HG02610 (cell line): ENCODE measurements around the gene MEIS2.

Experiments used
- ATAC-seq: cut with Tn5 transposase; IDR thresholded peaks from one replicate; pipeline ENCODE4 v1.9.1; 2021; ENCODE audit warnings: mild to moderate bottlenecking, moderate library complexity; ENCODE audit not compliant: unreplicated experiment

MEIS2 gene

GRCh38 chr15:36967929-36968328 is 132.4 kb downstream of the MEIS2 start:
- ATAC-seq: no peak

- ATAC-seq: no peak
Measured at GRCh38 chr15:36966708-36967107, 133.6 kb downstream of the MEIS2 start.

GRCh38 chr15:36965570-36966342 is 134.6 kb downstream of the MEIS2 start:
- no peak for ATAC-seq

DNA sequence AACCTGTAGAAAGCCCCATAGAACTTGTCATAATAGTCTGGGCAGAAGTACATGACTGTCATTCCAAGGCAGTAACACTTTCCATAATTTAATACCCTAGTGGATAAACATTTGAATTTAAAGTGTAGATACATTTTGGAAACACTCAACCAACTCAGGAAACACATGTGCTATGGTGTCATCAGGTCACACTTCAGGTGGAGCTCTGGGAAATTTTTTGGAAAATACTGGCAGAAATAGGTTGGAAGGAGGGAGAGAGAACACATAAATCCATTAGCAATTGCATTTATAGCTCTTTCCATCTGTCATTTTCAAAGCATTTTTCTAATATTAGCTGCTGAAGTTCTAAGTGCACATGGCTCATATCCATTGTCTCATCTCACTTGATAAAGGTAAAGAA is 135.7 kb downstream of the MEIS2 start:
- ATAC-seq: no peak

DNA sequence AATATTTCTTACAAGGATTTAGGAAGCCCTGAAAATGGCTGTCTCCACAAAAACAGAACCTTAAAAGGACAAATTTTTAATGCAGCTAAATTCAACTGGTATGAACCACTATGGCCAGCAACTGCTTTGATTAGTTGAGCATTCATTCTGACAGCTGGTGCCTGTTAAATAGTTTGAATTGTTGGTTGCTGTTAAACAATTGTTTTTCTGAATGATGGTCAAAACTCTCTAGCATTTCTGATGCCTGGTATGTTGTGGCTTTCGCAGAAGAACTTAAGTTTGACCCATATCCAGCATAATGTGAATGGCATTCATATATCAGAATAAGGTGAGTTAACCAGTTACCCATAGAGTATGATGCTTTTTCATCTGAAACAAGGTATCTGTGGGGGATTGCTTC is 138.4 kb downstream of the MEIS2 start:
- no peak for ATAC-seq

- ATAC-seq: no peak
Measured at GRCh38 chr15:36960947-36961227, 139.5 kb downstream of the MEIS2 start.

GRCh38 chr15:36960179-36960946 is 140.0 kb downstream of the MEIS2 start:
- ATAC-seq: no peak

DNA sequence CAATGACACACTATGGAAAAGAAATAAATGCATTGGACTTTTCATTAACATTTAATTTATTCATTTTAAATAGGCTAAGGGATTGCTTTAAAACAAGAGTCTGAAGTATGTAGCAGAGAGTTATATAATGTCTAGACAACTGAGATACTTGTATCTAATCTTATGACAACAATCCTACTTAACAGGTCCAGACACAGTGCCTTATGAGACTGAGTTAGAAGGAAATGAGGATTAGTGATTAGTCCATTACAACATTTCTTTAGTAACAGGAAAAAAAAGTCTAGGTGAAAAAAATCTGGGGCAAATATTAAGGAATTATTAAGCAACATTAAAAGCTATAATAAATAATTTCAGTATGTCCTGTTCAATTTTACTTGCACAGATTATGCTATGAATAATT is 140.6 kb downstream of the MEIS2 start:
- no peak for ATAC-seq

DNA sequence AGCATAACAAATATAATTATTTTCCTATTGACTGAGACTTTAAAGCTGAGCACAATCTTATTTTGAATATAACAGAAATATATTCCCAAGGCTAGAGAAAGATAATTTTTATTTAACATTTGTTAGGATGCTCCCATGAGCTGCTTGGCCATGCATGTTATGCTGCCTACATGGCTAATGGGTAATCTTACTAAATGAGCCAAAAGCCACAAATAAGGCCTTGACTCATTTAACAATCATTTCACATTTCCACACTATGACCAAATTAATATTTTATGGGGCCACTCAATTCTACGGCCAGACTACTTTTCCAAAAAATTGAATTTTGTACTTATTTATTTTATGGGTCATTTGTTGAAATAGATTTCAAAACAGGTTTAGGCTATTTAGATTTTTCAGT is 141.7 kb downstream of the MEIS2 start:
- ATAC-seq: no peak

DNA sequence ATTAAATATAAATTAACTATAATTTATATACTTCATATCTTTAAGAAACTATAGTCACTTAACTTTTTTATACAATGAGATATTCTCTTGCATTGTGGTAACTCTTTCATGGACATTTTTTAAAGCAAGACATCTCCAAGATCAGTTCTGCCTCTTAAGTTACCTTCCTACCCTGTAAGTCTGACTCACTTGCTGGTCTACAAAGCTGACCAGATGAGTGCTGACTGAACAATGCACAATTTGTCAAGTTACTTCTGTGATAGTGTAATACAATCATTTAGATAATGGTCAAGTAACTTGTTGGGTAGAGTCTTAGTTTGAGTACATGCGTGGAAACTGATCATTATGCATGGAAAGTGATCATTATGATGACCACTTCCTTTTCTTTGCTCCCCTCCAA is 145.9 kb downstream of the MEIS2 start:
- ATAC-seq: no peak

DNA sequence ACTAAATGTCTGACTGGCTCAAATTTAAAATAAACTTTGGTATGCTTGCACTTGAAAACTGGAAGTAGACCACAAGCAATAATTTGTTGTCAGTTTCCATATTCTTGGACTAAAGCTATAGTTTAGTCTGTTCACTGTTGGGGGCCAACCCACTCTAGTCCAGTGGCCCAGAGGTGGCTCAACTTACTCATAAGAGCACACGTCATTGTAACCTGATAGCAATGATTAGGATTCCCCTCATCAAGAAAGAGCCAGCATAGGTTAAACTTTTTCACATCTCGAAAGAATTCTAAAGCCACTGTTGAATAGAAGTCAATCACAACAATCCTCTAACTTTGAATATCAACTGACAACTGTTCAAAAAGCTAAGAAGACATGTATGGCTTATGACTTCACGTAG is 147.0 kb downstream of the MEIS2 start:
- ATAC-seq: no peak

DNA sequence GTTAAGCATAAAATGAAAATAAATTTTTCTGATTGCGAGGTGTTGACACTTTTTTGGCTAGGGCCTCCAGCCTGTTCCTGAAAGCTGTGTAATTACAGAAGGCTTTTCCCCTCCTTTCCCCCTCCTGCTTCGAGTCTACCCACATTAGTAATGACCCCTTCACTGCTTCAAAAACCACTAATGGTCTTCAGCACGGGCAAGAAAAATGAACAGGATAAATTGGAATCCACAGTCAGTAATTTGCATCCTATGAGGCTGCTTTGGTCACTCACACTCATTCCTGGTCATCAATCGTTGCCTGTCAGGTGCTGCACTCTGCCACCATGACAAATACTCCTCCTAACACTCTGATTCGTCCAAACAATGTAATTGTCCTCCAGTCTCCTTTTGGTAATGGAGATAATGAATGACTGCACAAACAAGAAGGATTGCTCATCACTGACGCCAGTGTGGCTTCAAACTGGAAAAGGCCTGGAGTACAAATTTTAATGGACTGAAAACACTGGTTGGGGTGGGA is 148.6 kb downstream of the MEIS2 start:
- ATAC-seq: no peak

GRCh38 chr15:36950371-36950770 is 150.0 kb downstream of the MEIS2 start:
- no peak for ATAC-seq

DNA sequence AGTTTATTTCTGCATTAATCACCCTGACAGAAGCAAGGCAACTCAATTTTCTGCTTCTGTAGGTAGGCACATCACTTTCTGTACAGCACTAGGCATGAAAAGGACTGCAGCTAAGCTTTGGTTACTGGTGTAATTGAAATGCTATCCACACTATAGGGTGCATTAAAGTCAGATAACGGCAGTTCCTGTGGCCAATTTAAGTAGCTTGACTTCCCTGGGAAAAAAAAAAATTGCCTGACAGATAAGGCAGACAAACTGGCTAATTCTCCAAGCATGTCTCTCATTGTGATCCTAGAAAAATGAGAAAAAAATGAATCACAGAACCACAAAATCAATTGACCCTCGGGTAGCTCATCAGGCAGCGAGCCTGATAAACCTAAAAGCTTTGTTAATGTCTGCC is 151.4 kb downstream of the MEIS2 start:
- ATAC-seq: no peak

DNA sequence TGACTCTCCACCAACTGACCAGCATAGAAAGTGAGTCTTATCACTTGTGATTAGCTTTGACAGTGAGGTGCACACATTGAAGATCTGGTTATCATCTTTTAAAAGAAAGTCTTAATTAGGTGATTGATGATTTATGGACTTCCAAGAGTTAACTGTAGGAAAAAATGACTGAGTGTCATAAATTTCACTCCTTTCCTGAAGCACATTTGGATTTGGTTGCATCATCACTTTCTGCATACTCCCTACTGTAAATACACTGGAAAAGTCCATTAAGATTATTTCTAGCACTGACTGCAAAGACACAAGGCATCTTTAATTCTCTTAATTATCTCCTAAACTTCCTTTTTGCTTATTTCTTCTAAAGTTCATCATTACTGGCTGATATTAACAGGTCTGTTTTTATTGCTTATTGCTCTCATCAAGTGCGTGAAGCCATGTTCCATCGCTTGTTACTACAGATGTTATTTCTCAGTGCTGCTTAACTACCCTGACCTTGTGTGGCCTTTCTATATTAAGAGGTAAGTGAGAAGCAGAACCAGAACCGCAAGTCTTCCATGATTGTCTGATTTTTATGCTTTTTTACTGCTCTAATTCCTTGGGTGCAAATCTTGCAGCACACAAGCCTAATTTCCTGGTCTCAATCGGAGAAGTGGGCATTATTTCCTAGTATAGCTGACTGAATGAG is 153.2 kb downstream of the MEIS2 start:
- ATAC-seq: no peak

GRCh38 chr15:36944442-36944841 is 155.9 kb downstream of the MEIS2 start:
- ATAC-seq: no peak

DNA sequence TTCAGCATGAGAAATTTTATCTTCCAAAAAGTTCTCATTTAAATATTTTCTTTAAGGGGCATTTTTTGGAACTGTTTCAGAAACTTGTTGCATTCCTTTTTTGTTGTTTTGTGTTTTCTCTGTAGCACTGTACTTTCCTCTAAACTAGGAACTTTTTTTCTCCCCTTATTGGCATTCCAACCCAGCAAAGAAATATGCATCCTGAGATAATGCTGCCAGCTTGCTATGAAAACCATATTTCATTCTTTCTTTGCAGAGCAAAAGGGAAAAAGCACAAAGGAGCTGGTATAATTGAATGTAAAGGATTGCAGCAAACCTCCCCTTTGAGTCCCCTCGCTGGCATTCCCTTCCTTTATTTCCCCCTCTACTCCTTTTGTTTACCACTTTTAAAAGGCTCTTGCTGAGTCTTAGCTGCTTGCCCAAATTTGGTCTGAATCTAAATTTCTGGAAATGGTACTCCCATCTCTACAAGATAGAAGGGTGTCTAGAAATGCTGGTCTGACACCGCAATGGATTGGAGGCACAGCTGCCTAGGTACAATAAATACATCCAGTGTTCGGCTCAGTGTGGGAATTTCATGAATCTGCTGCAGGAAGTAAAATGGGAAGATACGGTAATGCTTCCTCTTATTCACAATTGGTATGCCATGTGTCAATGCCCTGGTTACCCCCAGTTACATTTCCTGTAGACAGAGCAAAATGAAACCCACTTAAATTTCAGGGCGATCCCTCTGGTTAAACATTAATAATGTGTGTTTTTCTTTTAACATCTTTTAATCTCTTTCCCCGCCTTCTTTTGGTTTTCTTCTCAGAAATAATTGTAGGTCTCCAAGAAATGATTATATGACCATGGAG is 156.6 kb downstream of the MEIS2 start:
- ATAC-seq: no peak

- ATAC-seq: no peak
Measured at GRCh38 chr15:36942248-36942827, 158.0 kb downstream of the MEIS2 start.

DNA sequence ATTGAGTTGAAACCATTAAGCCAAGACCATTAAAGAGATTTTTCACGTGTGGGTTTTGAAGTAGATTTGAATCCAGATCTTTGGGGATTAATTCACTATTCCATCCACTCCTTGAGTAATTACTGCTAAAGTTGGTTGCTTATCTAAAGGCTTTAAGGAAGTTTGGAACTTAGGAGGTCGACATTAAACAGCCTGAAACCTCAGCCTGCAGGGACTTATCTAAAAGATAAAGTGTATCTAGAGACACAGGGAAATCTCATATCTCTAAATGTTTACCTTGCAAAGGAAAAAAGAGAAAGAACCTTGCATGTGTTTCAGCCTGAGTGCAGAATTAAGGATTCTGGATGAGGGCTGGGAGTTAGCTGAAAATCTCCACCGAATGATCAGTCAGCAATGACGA is 158.6 kb downstream of the MEIS2 start:
- ATAC-seq: no peak

DNA sequence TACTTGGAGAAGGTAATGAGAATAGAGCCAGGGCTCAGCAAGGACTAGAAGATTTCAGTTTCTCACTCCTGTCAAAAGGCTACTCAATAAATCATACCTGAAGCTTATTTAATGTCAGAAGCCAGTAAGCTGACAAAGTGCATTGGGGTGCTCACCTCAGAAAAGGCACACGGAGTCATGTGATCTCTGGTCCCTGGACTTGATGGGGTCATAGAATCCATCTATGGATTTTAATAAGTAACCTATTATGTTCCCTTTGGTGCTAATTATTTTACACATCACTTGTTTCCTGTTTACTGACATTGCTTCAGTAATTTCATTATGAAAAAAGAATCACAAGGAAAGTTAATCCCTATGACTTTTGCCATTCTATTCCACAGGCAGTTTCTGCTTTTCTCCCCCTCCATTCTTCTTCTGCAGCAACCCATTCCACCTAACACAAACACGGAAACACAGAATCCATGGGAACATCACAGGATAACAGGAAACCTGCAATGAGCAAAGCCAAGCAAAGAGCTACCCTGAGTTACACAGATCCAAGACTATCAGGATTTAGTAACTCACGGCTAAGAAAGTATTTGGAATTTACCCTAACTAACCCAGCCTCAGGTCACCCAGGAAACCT is 159.6 kb downstream of the MEIS2 start:
- ATAC-seq: no peak
